Activated CD4-positive, alpha-beta T cell treated with anti-CD3 and anti-CD28 coated beads, Interleukin-10, Interleukin-2, amounts not matched to agents 100 ng/mL and 50 ng/mL, durations not matched to agents 16 hours and 8 hours (primary cell): Measurements from ENCODE around the gene FBXO8.
"Not testable (repeated sequence)": the region's sequence is repeated elsewhere in the genome, so short reads cannot be mapped to it uniquely, and the experiment has no call there.

Experiments used
- DNase-seq: peaks from one replicate; pipeline ENCODE4 v3.0.0-alpha.2; 2020

FBXO8 gene

DNA sequence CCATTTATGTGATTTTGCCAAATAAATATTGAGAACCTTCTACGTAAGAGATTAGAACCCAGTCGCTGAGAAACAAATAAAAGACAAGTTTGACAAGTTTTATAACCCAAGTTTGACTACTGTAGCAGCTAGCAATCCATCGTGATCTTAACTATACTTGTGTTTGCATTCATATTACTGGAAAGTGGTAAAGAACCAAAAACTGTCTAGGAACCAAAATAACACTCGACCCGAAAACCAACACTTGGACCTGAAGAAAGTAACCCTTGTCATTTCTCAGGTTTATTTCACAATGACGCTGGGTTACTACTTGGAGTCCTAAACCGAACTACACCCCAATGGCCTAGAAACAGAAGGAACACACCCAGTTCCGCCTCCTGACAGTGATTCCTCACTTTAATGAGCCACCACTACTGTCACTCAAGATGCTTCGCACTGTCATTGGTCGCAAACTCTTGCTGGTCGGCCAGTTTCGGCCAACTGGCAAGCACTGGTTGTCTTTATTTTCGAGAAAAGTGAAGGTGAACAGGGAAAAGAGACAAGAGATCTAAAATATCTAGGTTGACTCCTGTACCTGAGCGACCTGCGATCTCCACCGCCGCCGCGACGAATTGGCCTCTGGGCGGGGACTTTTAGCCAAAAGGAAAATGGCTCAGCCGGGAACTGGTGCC is 496 bp downstream of the FBXO8 start:
- DNase-seq: peak; percentile 93

DNA sequence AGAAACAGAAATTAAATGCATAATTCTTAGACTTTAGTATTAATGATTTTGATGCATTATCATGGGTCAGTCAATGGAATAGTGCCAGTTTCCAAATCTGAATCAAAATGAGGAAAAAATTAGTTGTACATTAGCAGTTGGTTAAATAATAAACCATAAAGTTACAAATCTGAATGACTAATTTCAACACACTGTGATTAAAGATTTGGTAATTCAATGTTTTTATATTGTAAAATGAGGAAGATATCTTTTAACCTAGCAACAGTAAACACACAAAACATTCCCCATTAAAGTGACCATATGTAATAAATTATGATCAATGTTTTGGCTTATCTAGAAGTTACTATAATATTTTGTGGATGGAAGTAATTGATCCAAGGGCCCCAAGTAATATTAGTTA is 1.6 kb downstream of the FBXO8 start:
- DNase-seq: no peak

DNA sequence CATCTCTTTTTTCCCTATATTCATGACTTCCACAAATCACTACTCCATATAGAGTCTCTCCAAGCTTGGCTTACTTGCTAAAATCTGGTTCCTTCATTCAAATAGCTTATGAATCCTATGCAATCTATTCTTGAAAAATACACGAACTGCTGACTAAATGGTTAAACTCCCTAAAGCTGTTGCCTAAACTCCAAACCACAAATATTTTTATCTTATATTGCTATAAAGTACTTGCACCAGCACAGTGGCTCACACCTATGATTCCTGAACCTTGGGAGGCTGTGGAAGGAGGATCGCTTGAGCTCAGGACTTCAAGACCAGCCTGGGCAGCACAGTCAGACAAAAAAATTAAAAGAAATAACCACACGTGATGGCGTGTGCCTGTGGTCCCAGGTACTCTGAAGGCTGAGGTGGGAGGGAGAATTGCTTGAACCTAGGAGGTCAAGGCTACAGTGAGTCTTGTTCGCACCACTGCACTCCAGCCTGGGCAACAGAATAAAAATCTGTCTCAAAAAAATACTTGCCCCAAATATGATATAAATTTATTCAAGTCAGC is 2.2 kb downstream of the FBXO8 start:
- no peak for DNase-seq

DNA sequence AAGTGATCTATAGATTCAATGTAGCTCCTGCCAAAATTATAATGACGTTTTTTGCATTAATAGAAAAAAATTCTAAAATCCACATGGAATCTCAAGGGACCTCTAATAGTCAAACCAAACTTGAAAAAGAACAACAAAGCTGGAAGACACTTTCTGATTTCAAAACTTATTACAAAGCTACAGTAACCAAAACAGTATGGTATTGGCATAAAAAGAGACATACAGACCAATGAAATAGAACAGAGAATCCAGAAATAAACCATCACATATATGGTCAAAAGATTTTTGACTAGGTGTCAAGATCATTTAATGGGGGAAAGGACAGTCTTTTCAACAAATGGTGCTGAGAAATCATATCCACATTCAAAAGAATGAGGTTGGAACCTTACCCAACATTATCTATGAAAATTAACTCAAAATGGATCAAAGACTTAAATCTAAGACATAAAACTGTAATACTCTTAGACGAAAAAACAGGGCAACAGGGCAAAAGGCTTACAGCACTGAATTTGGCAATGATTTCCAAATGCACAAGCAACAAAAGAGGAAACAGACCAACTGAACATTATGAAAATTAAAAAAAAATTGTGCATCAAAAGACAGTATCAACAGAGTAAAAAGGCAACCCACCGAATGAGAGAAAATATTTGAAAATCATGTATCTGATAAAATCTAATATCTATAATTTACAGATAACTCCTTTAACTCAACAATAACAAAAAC is 3.9 kb downstream of the FBXO8 start:
- DNase-seq: no peak

DNA sequence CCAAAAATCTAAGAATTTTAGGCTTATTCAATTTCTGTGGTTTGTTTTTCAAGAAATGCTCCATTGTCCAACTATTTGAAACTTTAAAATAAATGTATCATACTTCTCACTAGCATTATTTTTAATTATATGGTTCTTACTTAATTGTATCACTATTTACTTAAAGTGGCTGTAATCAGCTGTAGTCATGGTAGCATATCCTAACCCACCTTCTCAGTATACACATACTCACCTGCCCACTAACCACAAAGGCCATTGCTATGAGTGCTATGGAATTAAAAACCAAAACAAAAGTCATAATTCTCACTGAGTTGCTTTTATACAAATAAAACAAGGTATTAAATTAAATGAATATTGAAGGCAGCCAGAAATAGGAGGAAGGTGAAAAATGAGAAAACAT is 5.0 kb downstream of the FBXO8 start:
- DNase-seq: no peak

DNA sequence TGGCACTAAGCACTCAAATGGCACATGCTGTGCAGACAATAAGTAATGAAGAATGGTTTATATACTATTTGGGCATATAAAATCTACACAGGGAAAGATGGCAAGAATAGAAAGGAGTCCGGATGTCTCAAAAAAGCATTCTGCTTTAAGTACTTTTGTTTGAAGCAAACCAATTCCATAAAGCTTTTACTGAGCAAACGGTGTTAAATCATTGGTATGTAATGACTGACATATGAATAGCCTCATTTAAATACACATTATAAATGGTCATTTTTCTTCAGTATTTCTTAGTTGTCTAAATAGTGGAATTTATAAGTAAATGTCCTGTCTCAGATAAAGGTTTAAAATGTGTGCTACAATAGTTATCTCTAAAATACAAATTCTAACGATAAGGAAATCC is 6.0 kb downstream of the FBXO8 start:
- DNase-seq: no peak

DNA sequence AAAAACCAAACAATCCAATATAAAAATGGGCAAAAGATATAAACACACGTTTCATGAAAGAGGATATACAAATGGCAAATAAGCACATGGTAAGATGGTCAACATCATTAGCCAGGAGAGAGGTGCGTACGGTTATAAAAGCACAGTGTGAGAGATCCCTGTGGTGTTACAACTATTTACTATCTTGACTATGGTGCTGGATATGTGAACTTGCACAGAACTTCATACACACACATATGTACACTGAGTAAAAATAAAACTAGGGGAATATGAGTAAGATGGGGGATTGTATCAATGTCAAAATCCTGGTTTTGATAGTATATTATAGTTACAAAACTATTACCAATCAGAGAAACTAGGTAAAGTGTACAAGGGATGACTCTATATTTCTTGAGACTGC is 8.4 kb downstream of the FBXO8 start:
- no peak for DNase-seq

DNA sequence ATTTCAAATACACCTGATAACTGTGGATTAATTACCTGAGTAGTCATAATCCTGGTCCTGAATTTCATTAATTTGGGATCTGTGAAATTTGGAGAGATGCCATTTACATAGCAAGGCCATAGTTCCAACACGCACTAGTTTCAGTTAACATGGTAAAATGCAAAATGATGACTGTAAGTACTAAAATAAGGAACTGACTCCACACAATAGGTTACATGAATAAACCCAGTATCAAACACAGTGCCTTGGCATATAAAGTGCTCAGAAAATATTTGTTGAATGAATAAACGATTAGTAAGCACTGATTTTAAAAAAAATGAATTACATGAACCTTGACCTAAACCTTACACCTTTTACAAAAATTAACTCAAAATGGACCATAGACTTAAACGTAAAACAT is 9.0 kb downstream of the FBXO8 start:
- DNase-seq: no peak

DNA sequence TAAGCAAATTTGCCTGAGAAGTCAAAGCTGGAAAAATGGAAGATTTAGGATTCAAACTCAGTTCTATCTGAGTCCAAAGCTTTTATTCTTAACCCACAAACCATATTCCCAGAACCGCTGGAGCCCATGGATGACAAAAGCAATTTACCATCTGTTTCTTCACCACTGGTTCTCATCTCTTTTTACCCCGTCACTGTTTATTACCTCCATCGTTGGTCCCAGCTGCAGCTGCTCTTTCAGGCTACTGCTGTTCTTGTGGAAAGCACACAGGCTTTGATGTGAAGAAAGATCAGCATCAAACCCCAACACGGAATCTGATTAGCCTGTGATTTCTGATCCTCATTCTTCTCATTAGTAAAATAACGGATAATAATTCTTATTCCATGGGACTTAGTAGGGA is 9.5 kb downstream of the FBXO8 start:
- DNase-seq: no peak

DNA sequence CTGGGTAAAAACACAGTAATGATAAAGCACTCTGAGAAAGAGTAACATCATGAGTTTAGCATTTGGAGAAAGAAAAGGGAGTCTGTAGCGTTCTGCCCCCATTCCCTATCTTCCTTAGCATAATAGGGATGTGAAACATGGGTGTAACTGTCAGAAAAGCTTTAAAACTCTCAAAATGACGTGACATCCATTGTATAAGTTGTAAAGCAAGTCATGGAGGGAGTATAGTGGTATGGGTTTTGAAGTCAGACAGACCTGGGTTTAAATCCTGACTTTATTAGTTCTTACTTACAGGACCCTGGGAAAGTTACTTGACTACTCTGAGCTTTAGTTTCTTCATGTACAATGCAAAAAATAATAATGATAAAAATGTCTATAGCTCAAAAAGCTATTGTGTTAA is 17.1 kb downstream of the FBXO8 start:
- no peak for DNase-seq

DNA sequence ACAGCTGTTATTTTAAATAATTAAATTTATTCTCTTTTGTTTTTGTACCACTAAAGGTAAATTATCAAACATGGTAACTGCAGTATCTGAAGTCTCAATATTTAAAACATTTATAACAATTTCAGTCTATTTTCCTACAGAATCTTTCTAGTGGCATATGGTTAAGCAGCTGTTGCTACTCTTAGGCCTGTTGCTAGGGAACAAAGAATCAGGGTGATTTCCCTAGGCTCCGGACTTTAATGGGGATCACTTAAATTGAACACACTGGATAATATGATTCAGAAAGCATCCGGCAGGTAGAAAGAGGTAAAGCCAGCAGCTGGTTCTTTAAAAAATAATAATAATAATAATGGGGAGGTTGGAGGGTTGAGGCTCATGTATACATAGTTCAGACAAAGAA is 17.6 kb downstream of the FBXO8 start:
- DNase-seq: no peak

DNA sequence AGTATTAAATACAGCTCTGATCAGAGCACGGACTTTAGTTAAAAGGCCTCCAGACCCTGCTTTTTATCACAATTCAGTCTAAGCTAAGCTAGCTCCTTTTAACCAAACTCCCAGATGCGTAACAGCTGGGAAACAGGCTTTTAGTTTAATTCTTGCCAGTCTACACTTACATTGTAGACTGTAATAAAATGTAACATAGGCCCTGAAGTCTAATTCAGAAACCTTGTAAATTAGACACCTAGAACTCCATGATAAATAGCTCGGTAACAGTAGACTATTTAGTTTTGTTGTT is 20.1 kb downstream of the FBXO8 start:
- no peak for DNase-seq

DNA sequence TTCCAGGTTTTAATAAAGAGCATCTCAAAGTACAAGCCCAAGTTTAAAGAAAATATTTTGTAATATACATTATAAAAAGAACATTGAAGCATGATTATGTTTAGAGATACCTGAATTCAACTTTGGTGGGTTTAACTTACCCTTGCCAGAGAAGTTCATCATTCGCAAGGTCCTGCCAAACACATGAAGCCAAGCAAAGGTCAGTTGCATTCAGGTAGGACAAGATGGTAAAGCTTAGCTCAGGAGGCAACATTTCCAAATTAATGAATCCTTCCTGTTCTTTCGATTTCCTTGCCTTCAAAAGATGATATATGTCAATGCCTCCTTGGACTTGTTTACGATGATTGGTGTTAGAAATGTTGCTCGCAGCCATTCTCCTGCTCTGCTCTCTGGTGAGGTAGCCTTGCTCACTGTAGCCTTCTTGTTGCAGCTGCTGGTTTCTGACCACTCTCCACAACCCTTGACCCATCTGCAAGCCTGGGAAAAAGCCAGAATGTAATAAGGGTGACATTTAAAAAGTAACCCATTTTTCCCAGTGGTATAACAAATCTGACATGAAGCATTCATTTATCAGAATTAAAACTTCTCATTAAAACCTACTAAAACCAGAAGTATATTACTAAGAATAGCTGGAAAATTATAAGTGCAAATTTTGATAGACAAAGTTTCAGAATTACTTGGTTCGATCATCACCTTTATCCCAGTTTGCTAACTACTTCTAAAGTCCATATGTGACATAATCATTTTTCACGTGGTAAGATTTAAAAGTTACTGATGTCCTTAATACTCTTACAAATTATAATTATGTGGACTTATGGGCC is 20.6 kb downstream of the FBXO8 start:
- no peak for DNase-seq

DNA sequence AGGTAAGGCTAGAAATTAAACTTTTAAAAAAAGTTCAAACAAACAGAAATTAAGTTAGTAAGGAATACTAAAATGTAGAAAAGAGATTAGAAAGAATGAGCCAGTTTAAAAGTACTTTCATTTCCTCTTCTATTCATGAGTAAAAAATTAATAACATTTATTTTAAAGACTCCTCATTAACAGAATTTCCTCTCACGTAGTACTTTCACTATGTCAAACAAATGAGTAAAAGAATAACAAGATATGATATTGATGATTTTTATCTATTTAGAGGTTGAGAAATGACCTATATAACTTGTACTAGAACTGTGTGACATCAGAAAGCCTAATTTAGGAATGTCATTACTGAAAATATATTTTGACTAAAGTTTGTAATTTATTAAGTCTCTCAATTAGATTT is 22.0 kb downstream of the FBXO8 start:
- DNase-seq: not testable (repeated sequence)

DNA sequence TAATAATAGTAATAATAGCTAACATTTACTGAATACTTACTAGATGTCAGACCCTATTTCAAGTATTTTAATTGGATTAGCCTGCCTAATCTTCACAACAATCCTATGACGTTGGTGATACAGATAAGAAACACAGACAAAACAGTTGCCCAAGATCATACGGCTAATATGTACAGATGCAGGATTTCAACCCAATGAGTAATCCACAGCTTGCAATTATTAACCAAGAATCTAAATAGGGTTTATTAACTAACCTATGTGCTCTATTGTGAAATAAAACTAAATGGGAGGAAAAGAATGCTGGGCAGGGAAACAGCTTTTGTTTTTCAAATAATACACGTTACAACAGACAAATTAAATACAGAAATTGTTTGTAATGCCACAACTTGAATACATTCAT is 23.4 kb downstream of the FBXO8 start:
- DNase-seq: no peak

DNA sequence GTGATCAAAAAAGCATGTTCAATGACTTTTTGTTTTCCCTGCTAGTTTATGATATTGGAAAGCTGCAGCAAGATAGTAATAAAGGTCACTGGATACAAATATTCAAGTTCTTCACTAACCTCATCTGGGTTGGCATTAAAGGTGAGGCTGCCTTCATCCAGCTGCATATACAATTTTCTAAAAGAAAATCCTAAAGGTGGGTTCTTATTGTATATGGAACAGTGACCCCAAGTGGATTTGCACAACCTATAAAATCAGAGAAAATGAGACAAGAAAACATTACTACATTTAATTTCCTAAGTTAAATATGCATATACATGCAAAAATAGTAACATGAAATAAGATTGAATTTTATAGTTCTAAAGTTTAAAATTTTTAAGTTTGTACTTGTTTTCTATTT is 23.9 kb downstream of the FBXO8 start:
- DNase-seq: no peak

DNA sequence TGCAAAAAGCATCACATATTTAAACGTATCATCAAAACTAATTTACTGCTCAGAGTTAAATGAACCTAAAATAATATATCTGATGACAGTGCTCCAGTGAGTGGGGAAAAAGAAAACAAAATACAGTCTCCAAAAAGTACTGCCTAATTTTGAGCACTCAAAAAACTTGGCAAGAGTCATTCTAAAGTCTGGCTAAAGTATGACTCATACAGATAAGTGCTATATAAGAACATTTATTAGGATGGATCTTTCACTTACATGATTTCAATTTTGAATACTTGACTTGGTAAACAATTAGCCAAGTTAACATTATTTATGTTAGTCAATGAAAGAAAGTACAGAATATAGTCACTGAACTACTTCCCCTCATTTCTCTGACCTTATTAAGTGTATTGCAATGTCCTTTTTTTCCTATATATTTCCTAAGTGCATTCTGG is 27.2 kb downstream of the FBXO8 start:
- DNase-seq: no peak

DNA sequence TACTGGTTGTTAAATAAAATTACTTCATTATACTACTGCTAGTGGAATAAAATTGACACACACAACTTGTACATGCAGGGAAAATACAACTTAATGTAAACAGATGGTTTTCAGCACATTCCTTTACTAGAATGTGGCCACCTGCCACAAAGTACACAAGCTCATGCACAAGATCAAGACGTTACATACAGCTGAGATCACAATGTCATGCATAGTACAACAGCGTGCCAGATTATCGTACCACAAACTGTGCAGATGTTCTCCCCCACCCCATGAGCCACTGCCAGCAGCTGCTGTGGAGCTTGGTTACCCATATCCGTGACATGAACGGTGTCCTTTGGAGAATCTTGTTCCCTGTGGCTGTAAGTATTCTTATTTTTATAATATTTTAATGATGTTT is 27.7 kb downstream of the FBXO8 start:
- no peak for DNase-seq

DNA sequence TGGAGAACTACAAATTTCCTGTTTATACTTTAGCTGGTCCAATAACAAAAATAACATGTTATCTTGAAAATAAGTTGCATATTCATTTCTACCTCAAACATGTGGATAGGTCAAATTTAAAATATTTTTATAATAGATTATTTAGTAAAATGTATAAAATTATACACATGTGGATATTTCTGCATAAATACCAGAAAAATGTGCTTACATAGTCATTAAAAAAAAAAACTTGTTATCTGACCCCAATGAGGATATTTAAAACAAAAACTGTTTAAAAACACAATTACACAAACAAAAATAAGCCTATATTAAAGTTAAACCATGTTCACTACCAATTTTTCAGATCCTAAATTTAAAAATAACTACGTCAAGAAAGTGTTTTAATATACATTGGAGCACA is 28.1 kb downstream of the FBXO8 start:
- no peak for DNase-seq

DNA sequence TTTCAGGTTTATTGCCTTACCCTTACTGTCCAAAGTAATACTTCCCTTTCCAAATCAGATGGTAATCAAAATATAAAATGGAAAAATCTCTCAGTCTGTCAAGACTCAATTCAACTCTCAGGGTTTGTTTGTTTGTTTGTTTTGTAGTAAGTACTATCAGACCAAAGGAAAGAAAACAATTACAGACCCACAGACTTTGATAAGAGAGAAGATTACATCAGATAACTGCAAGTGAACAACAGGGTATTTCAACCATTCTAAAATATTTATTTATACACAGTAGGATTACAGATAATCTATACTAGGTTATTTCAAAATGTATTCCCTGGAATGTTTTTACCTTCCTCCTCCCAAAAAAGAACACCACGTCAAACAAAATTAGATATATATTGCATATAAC is 28.9 kb downstream of the FBXO8 start:
- no peak for DNase-seq

DNA sequence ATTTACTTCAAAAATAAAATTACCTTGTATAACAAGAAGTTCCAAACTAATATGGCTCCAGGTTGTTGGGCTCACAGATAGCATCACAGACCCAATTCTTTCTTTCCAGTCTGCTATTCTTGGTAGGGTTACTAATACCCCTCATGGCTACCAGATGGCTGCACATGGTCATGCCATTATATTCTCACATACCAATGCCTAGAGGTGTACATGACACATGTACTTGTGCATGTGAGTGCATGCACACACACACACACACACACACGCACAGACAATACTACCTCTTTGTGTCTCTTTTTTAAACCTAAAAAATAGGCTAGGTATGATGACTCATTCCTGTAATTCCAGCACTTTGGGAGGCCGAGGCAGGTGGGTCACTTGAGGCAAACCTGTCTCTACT is 31.1 kb downstream of the FBXO8 start:
- DNase-seq: no peak

DNA sequence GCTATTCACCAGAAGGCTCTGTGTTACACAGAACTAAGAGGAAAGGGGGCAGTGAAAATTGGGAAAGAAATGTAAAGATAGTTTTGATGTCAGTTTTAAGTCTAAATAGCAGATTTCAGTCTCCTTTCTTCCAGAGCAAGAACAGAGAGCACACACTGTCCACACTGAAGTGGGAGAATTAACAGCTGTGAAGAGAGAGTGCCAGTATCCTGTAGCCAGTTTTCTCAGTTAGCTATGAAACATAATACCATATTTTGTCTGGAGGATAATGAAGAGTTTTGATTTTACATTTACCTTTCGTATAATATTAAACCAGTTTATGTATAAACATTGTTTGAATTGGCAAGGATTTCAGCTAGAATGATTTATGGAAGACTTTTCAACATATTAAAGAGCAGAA is 35.1 kb downstream of the FBXO8 start:
- no peak for DNase-seq

DNA sequence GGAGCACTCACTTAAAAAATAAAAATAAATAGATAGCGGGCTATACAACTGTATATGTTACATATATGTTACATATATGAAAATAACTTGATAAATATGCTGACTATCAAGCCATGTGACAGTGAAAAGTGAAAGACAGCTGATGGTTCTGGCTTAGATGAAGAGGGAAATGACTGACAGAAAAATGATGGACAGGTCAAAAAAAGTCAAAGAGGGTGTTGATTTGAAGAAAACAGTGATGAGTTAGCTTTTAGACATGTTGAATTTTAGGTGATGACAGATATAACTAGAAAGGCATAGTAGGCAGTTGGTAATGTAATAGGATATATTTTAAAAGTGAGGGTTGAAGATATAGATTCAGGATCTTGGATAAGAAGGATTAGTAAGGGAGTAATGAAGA is 37.8 kb downstream of the FBXO8 start:
- no peak for DNase-seq

DNA sequence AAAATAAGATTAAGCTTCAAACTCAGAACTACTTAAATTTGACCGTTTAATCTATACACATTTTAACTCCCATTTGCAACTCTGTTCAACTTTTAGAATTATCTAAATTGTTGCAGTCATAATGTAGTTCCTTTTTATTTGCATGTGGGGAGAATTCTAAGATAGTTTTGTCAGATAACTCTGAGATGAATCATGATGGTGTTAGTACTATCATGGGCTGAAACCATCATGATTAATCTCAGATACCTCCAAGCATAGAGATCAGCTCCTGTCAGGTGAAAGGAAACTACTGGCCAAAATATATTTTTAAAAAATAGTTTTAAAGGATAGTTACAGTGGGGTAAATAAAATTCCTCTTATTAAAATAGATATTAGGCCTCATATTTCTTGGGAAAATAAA is 39.0 kb downstream of the FBXO8 start:
- DNase-seq: peak; percentile 5
